ENCODE measurements around the gene AUTS2.

AUTS2 gene

GRCh38 chr7:70836279-70836678, 1238.0 kb downstream of the AUTS2 start:
- Histone ChIP-seq H3K9ac (ENCODE audit: low read length) (no peak overlapping the region), H3K4me1 (ENCODE audit: control insufficient read depth, insufficient read depth, low read length) (0 out of 2 replicates have a peak, but pooled peaks cover 5% of the 10 kb centered on the region), H3K36me3 (ENCODE audit: control insufficient read depth, insufficient read depth, low read length) (no peaks in the 10 kb centered on the region), H3K27ac (ENCODE audit: low read depth, low read length) (peak overlapping the region; percentile 62; the same call in 1 of the 2 replicates), H3K9me3 (ENCODE audit: control insufficient read depth, insufficient read depth, low read depth, low read length) (peaks cover 16% of the 10 kb centered on the region), H3K27me3 (ENCODE audit: control insufficient read depth, insufficient read depth, low read length) (no peaks in the 10 kb centered on the region), H3K4me3 (ENCODE audit: low read depth, low read length) (no peak overlapping the region)

- H3K4me3 ChIP-seq (ENCODE audit: low read depth, low read length), result no peak overlapping the region
- peaks cover 16% of the 10 kb centered on the region for H3K9me3 ChIP-seq (ENCODE audit: control insufficient read depth, insufficient read depth, low read depth, low read length)
- no peak overlapping the region for H3K27ac ChIP-seq (ENCODE audit: low read depth, low read length)
- H3K27me3 ChIP-seq (ENCODE audit: control insufficient read depth, insufficient read depth, low read length), result no peaks in the 10 kb centered on the region
- 0 out of 2 replicates have a peak, but pooled peaks cover 5% of the 10 kb centered on the region for H3K4me1 ChIP-seq (ENCODE audit: control insufficient read depth, insufficient read depth, low read length)
- H3K9ac ChIP-seq (ENCODE audit: low read length), result no peak overlapping the region
- no peaks in the 10 kb centered on the region for H3K36me3 ChIP-seq (ENCODE audit: control insufficient read depth, insufficient read depth, low read length)
Observed at GRCh38 chr7:70836946-70837345, 1238.7 kb downstream of the AUTS2 start.

GRCh38 chr7:70837589-70837988, 1239.3 kb downstream of the AUTS2 start:
- Histone ChIP-seq H3K27me3 (ENCODE audit: control insufficient read depth, insufficient read depth, low read length) (no peaks in the 10 kb centered on the region), H3K9me3 (ENCODE audit: control insufficient read depth, insufficient read depth, low read depth, low read length) (peaks cover 16% of the 10 kb centered on the region), H3K9ac (ENCODE audit: low read length) (no peak overlapping the region), H3K27ac (ENCODE audit: low read depth, low read length) (no peak overlapping the region), H3K4me1 (ENCODE audit: control insufficient read depth, insufficient read depth, low read length) (0 out of 2 replicates have a peak, but pooled peaks cover 5% of the 10 kb centered on the region), H3K36me3 (ENCODE audit: control insufficient read depth, insufficient read depth, low read length) (no peaks in the 10 kb centered on the region), H3K4me3 (ENCODE audit: low read depth, low read length) (no peak overlapping the region)

- peaks cover 16% of the 10 kb centered on the region for H3K9me3 ChIP-seq (ENCODE audit: control insufficient read depth, insufficient read depth, low read depth, low read length)
- H3K4me3 ChIP-seq (ENCODE audit: low read depth, low read length), result no peak overlapping the region
- H3K4me1 ChIP-seq (ENCODE audit: control insufficient read depth, insufficient read depth, low read length), result 0 out of 2 replicates have a peak, but pooled peaks cover 5% of the 10 kb centered on the region
- H3K27me3 ChIP-seq (ENCODE audit: control insufficient read depth, insufficient read depth, low read length), result no peaks in the 10 kb centered on the region
- H3K36me3 ChIP-seq (ENCODE audit: control insufficient read depth, insufficient read depth, low read length), result no peaks in the 10 kb centered on the region
- H3K27ac ChIP-seq (ENCODE audit: low read depth, low read length), result no peak overlapping the region
- no peak overlapping the region for H3K9ac ChIP-seq (ENCODE audit: low read length)
Observed at GRCh38 chr7:70838292-70838907, 1240.1 kb downstream of the AUTS2 start.
